Measurements from ENCODE around the gene RPA3. TPM values are rescaled to one million over a fixed set of nuclear protein-coding genes. Genes with fewer than 3 reads are reported as not detected.

The RPA3 gene
- polyA plus RNA-seq, 1 donor (not counting 4 experiments of a cell fraction or from before 2014, with no cell fraction given): 51.1 TPM

DNA sequence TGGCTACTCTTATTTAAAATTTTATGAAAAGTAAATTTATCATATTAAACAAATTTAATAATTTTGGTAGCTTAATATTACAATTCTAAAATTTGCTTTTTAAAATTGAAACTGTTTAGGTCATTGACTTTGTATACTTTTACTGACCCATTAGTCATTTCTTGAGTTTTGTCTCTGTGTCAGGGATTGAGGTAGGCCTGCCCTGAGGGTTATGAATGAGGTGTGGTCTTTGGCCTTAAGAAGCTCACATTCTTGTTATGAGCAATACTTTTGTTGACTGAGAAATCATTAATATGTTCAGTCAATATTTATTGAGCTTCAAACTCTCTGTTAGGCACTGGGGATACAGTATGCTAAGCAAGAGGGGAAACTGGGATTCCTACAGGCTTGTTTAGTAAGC lies 47.0 kb upstream of the RPA3 start:
- Histone ChIP-seq H3K9ac (ENCODE audit: control insufficient read depth, extremely low read depth, insufficient read depth, low read length) (no peak overlapping the region), H3K9me3 (ENCODE audit: control insufficient read depth, low read depth, low read length) (no peaks in the 10 kb centered on the region), H3K4me2 (ENCODE audit: control insufficient read depth, extremely low read depth, insufficient read depth, low read depth, low read length) (no peak overlapping the region), H2AFZ (ENCODE audit: control insufficient read depth, low read length) (no peak overlapping the region), H3K36me3 (ENCODE audit: control insufficient read depth in 2 of 2, extremely low read depth in 1 of 2, insufficient read depth in 2 of 2, low read length in 2 of 2) (no peaks in the 10 kb centered on the region), H3K27me3 (ENCODE audit: control insufficient read depth, extremely low read depth, insufficient read depth, low read length) (no peaks in the 10 kb centered on the region), H3K9me1 (ENCODE audit: control insufficient read depth, extremely low read depth, insufficient read depth, low read length) (no peaks in the 10 kb centered on the region), H3K4me3 (ENCODE audit: control insufficient read depth in 2 of 3, extremely low read depth in 1 of 3, insufficient read depth in 2 of 3, low read depth in 1 of 3, low read length in 3 of 3) (no peak overlapping the region), H3K27ac (ENCODE audit: control insufficient read depth, insufficient read depth, low read length) (no peak overlapping the region), H3K4me1 (ENCODE audit: control insufficient read depth, extremely low read depth, insufficient read depth, low read length) (peaks cover 17% of the 10 kb centered on the region), H3K79me2 (ENCODE audit: control insufficient read depth, insufficient read depth, low read length) (no peaks in the 10 kb centered on the region), H4K20me1 (ENCODE audit: control insufficient read depth, extremely low read depth, insufficient read depth, low read length) (no peaks in the 10 kb centered on the region)
- DNase-seq (ENCODE audit: low read depth, low spot score) (no peak), FAIRE-seq (no peak)
- TF ChIP-seq EZH2 (IDR thresholded peaks at IDR 0.05; ENCODE audit: low read length) (no peak), CTCF (optimal IDR thresholded peaks at IDR 0.05 in 1 of 3, IDR thresholded peaks at IDR 0.05 in 1 of 3, conservative IDR thresholded peaks at IDR 0.05 in 1 of 3; ENCODE audit: extremely low read depth in 1 of 3, insufficient read depth in 2 of 3, low read length in 3 of 3) (no peak)
- dilution Hi-C loops (cut with MboI; ENCODE audit: extremely low pct_ligation_motif_present, low sequenced_read_pairs): no loop called here

DNA sequence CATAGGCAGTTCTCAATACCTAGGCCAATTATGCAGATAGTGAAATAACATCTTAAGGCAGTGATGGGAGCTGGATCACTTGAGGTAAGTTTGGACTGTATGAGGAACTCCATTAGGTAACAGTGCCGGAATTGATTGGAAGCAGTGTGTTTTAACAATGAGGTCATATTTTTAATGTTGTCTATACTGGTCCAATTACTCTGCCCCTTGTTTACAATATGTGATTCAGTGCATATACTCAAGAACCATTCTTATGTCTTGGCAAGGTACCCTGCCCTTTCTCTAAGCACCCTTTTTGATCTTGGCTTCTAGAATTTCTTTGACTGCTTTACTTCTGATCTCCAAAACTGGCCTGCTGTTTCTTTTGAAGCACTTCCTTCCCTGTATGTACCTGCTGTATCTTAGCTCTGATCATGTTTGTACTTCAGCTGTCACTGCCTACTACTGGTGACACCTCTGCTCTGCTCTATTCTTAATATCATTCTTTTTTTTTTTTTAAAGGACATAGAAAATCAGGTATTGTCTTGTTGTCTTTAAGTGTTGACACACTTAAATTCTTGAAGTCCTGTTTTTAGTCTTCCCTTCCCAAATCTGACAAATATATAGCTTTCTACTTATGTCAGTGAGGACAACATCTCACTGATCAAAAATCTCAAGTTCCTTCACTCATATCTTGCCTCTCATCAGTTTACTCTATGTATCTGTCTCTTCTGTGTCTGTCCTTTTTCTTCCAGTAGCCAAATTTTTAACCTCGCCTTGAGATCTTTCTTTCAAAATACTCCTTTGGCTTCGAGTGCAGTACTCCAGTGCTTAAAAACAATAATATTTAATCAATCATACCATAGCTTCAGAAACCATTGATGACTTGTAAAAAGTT lies 46.4 kb upstream of the RPA3 start:
- no peak for TF ChIP-seq CTCF (optimal IDR thresholded peaks at IDR 0.05 in 1 of 3, IDR thresholded peaks at IDR 0.05 in 1 of 3, conservative IDR thresholded peaks at IDR 0.05 in 1 of 3; ENCODE audit: extremely low read depth in 1 of 3, insufficient read depth in 2 of 3, low read length in 3 of 3)
- no peak for TF ChIP-seq EZH2 (IDR thresholded peaks at IDR 0.05; ENCODE audit: low read length)
- H3K4me2 ChIP-seq (ENCODE audit: control insufficient read depth, extremely low read depth, insufficient read depth, low read depth, low read length): no peak overlapping the region
- no peak overlapping the region for H3K4me3 ChIP-seq (ENCODE audit: control insufficient read depth in 2 of 3, extremely low read depth in 1 of 3, insufficient read depth in 2 of 3, low read depth in 1 of 3, low read length in 3 of 3)
- no peaks in the 10 kb centered on the region for H3K79me2 ChIP-seq (ENCODE audit: control insufficient read depth, insufficient read depth, low read length)
- H3K27ac ChIP-seq (ENCODE audit: control insufficient read depth, insufficient read depth, low read length): no peak overlapping the region
- H3K27me3 ChIP-seq (ENCODE audit: control insufficient read depth, extremely low read depth, insufficient read depth, low read length): no peaks in the 10 kb centered on the region
- no peaks in the 10 kb centered on the region for H3K9me1 ChIP-seq (ENCODE audit: control insufficient read depth, extremely low read depth, insufficient read depth, low read length)
- no peak overlapping the region for H2AFZ ChIP-seq (ENCODE audit: control insufficient read depth, low read length)
- H3K9me3 ChIP-seq (ENCODE audit: control insufficient read depth, low read depth, low read length): no peaks in the 10 kb centered on the region
- DNase-seq (ENCODE audit: low read depth, low spot score): no peak
- no peak overlapping the region for H3K9ac ChIP-seq (ENCODE audit: control insufficient read depth, extremely low read depth, insufficient read depth, low read length)
- no peaks in the 10 kb centered on the region for H4K20me1 ChIP-seq (ENCODE audit: control insufficient read depth, extremely low read depth, insufficient read depth, low read length)
- no peak for FAIRE-seq
- peaks cover 17% of the 10 kb centered on the region for H3K4me1 ChIP-seq (ENCODE audit: control insufficient read depth, extremely low read depth, insufficient read depth, low read length)
- H3K36me3 ChIP-seq (ENCODE audit: control insufficient read depth in 2 of 2, extremely low read depth in 1 of 2, insufficient read depth in 2 of 2, low read length in 2 of 2): no peaks in the 10 kb centered on the region
- dilution Hi-C loops (cut with MboI; ENCODE audit: extremely low pct_ligation_motif_present, low sequenced_read_pairs): no loop called here
